Transverse colon (tissue), 4 donors: ENCODE measurements around the gene CPA2. TPM values are rescaled to one million over a fixed set of nuclear protein-coding genes. Genes with fewer than 3 reads are reported as not detected.

Source experiments
- DNase-seq: peaks from one replicate; pipeline ENCODE4 v3.0.0-alpha.2; 2019
- H3K27ac ChIP-seq, 4 donors: fragments of 200-600 bp; sonication (generic); 2 replicates each; pipeline ENCODE4 v1.5.1; 2016 to 2018; ENCODE audit warnings: inconsistent platforms in 4 of 4
- H3K27me3 ChIP-seq: fragments of 200-600 bp; sonication (generic); 2 replicates; pipeline ENCODE4 v1.5.1; 2017; ENCODE audit warnings: inconsistent platforms
- H3K36me3 ChIP-seq, 4 donors: fragments of 200-600 bp; sonication (generic); 2 replicates each; pipeline ENCODE4 v1.5.1; 2017 to 2019; ENCODE audit warnings: inconsistent platforms in 4 of 4
- H3K4me1 ChIP-seq, 4 donors: fragments of 200-600 bp; sonication (generic); 2 replicates each; pipeline ENCODE4 v1.5.1; 2017 to 2020; ENCODE audit warnings: inconsistent platforms in 4 of 4
- H3K4me3 ChIP-seq, 4 donors: fragments of 200-600 bp; sonication (generic); 1 replicate in 1 of 4; 2 replicates in 3 of 4; pipeline versions ENCODE4 v1.5.1 to v1.6.1; 2017 to 2019; ENCODE audit warnings: inconsistent platforms in 4 of 4
- H3K9me3 ChIP-seq, 2 donors: fragments of 200-600 bp; sonication (generic); 2 replicates each; pipeline ENCODE4 v1.5.1; 2017 to 2019; ENCODE audit warnings: inconsistent platforms in 2 of 2
- EP300 ChIP-seq: sonication (generic); formaldehyde crosslinking; IDR thresholded peaks from one replicate; pipeline ENCODE4 v1.6.1; 2017; ENCODE audit warnings: antibody characterized with exemption, low read depth
- POLR2A ChIP-seq: fragments of 450-650 bp; IDR thresholded peaks from one replicate; pipeline ENCODE4 v1.6.1; 2016; ENCODE audit warnings: antibody characterized with exemption, mild to moderate bottlenecking, moderate library complexity
- POLR2AphosphoS5 ChIP-seq, 3 donors: sonication (generic); formaldehyde crosslinking; IDR thresholded peaks; one replicate each; pipeline ENCODE4 v1.6.1; 2016; ENCODE audit warnings: antibody characterized with exemption in 3 of 3
- WGBS, 2 donors: methylation state at CpG; one replicate each; pipeline ENCODE4 v1.1.5; 2018; ENCODE audit warnings: low coverage in 1 of 2; 5-methylcytosine and 5-hydroxymethylcytosine counted together
- in situ Hi-C, 4 donors: fragments of 200-750 bp; cut with MboI; loops; one replicate each; pipeline versions ENCODE4 v1.15.0 to v1.15.1; 2017; ENCODE audit warnings: low sequenced_read_pairs in 3 of 4, low pct_ligation_motif_present in 1 of 4, low pct_unique_long_range_greater_than_20kb in 1 of 4
- intact Hi-C: fragments of 100-400 bp; cut with DNase I; formaldehyde crosslinking; loops from one replicate; pipeline ENCODE4 v1.15.1; 2023; ENCODE audit warnings: low total_unique reads
- total RNA-seq, 4 donors: library from RNA; depleted of rRNA; stranded (reverse); fragments of >200 nt; gene quantifications; one replicate each; pipeline ENCODE4 v1.1.0, GENCODE V29; 2016
- TF ChIP-seq, protein P1 (sequence below), 5 experiments: fragments of 200-600 bp in 3 of 5; fragments of 450-650 bp in 2 of 5; sonication (generic) in 3 of 5; IDR thresholded peaks; 1 replicate in 2 of 5; 2 replicates in 3 of 5; pipeline ENCODE4 v1.5.1; 2016 to 2017; ENCODE audit warnings: antibody characterized with exemption in 5 of 5, inconsistent platforms in 3 of 5, mild to moderate bottlenecking in 2 of 5, moderate library complexity in 1 of 5

Gene CPA2
- total RNA-seq, 4 donors from 2014 or later = 0.48 to 1.6 TPM; not detected in 2

GRCh38 chr7:130289478-130289877, 22.8 kb downstream of the CPA2 start:
- intact Hi-C loops = no loop called here
- no peak for TF ChIP-seq EP300
- no peak for TF ChIP-seq POLR2A
- TF ChIP-seq, protein P1, sequence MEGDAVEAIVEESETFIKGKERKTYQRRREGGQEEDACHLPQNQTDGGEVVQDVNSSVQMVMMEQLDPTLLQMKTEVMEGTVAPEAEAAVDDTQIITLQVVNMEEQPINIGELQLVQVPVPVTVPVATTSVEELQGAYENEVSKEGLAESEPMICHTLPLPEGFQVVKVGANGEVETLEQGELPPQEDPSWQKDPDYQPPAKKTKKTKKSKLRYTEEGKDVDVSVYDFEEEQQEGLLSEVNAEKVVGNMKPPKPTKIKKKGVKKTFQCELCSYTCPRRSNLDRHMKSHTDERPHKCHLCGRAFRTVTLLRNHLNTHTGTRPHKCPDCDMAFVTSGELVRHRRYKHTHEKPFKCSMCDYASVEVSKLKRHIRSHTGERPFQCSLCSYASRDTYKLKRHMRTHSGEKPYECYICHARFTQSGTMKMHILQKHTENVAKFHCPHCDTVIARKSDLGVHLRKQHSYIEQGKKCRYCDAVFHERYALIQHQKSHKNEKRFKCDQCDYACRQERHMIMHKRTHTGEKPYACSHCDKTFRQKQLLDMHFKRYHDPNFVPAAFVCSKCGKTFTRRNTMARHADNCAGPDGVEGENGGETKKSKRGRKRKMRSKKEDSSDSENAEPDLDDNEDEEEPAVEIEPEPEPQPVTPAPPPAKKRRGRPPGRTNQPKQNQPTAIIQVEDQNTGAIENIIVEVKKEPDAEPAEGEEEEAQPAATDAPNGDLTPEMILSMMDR (IDR thresholded peaks at IDR 0.05) = no peak
- TF ChIP-seq POLR2AphosphoS5 (IDR thresholded peaks at IDR 0.05) = no peak
- WGBS, 2 donors = 94 to 100% methylated on average over 3 to 9 of the region's 9 CpGs

DNA sequence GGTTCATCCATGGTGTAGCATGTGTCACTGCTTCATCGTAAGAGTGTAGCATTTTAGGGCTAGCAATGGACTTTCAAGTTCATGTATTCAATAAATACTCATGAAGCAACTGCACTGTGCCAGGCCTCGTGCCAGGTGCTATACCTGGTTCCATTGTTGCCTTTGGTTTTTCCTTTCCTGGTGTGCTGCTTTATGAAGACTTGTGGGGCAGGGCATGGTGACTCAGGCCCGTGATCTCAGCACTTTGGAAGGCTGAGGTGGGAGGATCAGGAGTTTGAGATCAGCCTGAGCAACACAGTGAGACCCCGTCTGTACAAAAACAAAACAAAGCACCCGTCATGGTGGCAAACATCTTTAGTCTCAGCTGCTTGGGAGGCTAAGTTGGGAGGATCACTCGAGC, 24.1 kb downstream of the CPA2 start:
- 74 to 90% methylated on average over 2 to 6 of the region's 6 CpGs for WGBS, 2 donors
- no peaks in the 10 kb centered on the region for H3K27me3 ChIP-seq
- no peaks in the 10 kb centered on the region for H3K36me3 ChIP-seq
- no peak for DNase-seq
- in situ Hi-C loops (loop anchor here in 1 of 4 donors (25.0 kb wide), 1 partner anchor 197 kb away; the partner anchor contains the start of gene MEST), intact Hi-C loops (no loop called here)
- H3K9me3 ChIP-seq = no peaks in the 10 kb centered on the region
- H3K27ac ChIP-seq = no peak overlapping the region
- no peak overlapping the region for H3K4me3 ChIP-seq
- no peak for TF ChIP-seq POLR2A
- no peak for TF ChIP-seq POLR2AphosphoS5 (IDR thresholded peaks at IDR 0.05)
- TF ChIP-seq EP300 = no peak
- TF ChIP-seq, protein P1 (IDR thresholded peaks at IDR 0.05) = no peak
- no peaks in the 10 kb centered on the region for H3K4me1 ChIP-seq

More at GRCh38 chr7:130289478-130289877, 22.8 kb downstream of the CPA2 start:
- H3K27ac ChIP-seq = no peak overlapping the region
- DNase-seq = no peak
- no peaks in the 10 kb centered on the region for H3K36me3 ChIP-seq
- no peaks in the 10 kb centered on the region for H3K9me3 ChIP-seq
- in situ Hi-C loops = loop anchor here in 1 of 4 donors (25.0 kb wide), 1 partner anchor 198 kb away; the partner anchor contains the start of gene MEST
- H3K27me3 ChIP-seq = no peaks in the 10 kb centered on the region
- no peaks in the 10 kb centered on the region for H3K4me1 ChIP-seq
- H3K4me3 ChIP-seq = no peak overlapping the region

DNA sequence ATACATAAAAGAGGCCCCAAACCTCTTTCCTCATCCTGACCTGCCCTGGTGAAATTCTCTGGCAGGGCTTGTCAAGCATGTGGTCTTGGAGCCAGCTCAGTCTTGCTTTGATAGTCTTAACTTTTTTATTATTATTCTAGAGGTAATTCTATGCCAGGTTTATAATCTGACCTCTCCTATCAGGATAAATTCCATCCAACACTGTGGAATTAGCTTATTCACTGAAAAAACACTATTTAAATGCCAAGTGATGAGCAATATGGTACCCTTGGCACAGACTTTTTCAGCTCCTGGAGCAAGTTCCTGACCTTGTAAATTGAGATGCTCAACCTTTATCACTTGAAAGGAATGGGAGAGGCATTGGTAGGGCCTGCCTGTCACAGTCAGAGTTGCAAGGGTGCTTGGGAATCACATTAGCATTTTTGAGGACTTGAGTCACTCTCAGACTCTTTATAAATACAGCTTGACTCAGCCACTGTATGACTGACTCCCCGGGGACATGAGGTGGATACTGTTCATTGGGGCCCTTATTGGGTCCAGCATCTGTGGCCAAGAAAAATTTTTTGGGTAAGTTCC, 26.1 kb downstream of the CPA2 start, which contains the start of gene CPA4:
CPA4 (plus strand) TSS at position 480 of the 576 bp plus-strand sequence; CDS start at position 500, 20 bp downstream.
- H3K27ac ChIP-seq = no peak within 1 kb of the TSS
- in situ Hi-C loops = loop anchor here in 1 of 4 donors (25.0 kb wide), 1 partner anchor 195 kb away; the partner anchor contains the start of gene MEST
- no peaks in the 10 kb centered on the region for H3K36me3 ChIP-seq
- H3K9me3 ChIP-seq = no peaks in the 10 kb centered on the region
- 47% methylated on average over 1 of the region's 1 CpG; no CpG with 5 or more reads in 1 of the 2 donors for WGBS, 2 donors
- H3K27me3 ChIP-seq = no peaks in the 10 kb centered on the region
- H3K4me3 ChIP-seq = no peak within 1 kb of the TSS
- DNase-seq = no peak
- TF ChIP-seq POLR2A (no peak), EP300 (no peak), POLR2AphosphoS5 (IDR thresholded peaks at IDR 0.05) (no peak)
- TF ChIP-seq, protein P1 (IDR thresholded peaks at IDR 0.05) = no peak
- intact Hi-C loops = no loop called here
- no peaks in the 10 kb centered on the region for H3K4me1 ChIP-seq

GRCh38 chr7:130293521-130293920, 26.9 kb downstream of the CPA2 start:
- 72 to 89% methylated on average over 5 to 8 of the region's 8 CpGs for WGBS, 2 donors
- H3K9me3 ChIP-seq = no peaks in the 10 kb centered on the region
- H3K27me3 ChIP-seq = no peaks in the 10 kb centered on the region
- DNase-seq = no peak
- H3K4me1 ChIP-seq = no peaks in the 10 kb centered on the region
- H3K36me3 ChIP-seq = no peaks in the 10 kb centered on the region
- intact Hi-C loops = no loop called here
- no peak overlapping the region for H3K4me3 ChIP-seq
- in situ Hi-C loops = loop anchor here in 1 of 4 donors (25.0 kb wide), 1 partner anchor 194 kb away; the partner anchor contains the start of gene MEST
- no peak overlapping the region for H3K27ac ChIP-seq
- TF ChIP-seq, protein P1 (IDR thresholded peaks at IDR 0.05) = no peak
- TF ChIP-seq EP300 = no peak
- no peak for TF ChIP-seq POLR2A
- TF ChIP-seq POLR2AphosphoS5 (IDR thresholded peaks at IDR 0.05) = no peak
